Stimulated activated naive CD8-positive, alpha-beta T cell treated with anti-CD3 and anti-CD28 coated beads, Interleukin-15, amount 100 ng/mL, for 72 hours (primary cell): ENCODE data around the gene GRIN2D.
"Not testable (repeated sequence)": the region's sequence is repeated elsewhere in the genome, so short reads cannot be mapped to it uniquely, and the experiment has no call there.

Source experiments
- ATAC-seq: fragments of 150-1000 bp; cut with Tn5 transposase; 2 replicates; pipeline ENCODE4 v1.10.0; 2021; ENCODE audit warnings: mild to moderate bottlenecking, moderate library complexity
- DNase-seq, 2 donors: peaks; one replicate each; pipeline ENCODE4 v3.0.0; 2021 to 2022
- H3K27ac Mint-ChIP-seq, 2 donors: one replicate each; pipeline ENCODE4 v1.8.0; 2022; ENCODE audit warnings: mild to moderate bottlenecking in 2 of 2, mixed read lengths in 2 of 2, moderate library complexity in 2 of 2
- H3K27me3 Mint-ChIP-seq: one replicate; pipeline ENCODE4 v1.8.0; 2022; ENCODE audit warnings: mixed read lengths
- H3K4me1 Mint-ChIP-seq: one replicate; pipeline ENCODE4 v1.8.0; 2022; ENCODE audit warnings: mild to moderate bottlenecking, mixed read lengths
- H3K4me3 Mint-ChIP-seq, 2 donors: one replicate each; pipeline ENCODE4 v1.8.0; 2022; ENCODE audit warnings: mild to moderate bottlenecking in 2 of 2, mixed read lengths in 2 of 2, moderate library complexity in 1 of 2
- H3K9me3 Mint-ChIP-seq, 2 donors: one replicate each; pipeline ENCODE4 v1.8.0; 2022; ENCODE audit warnings: mixed read lengths in 2 of 2

The GRIN2D gene

DNA sequence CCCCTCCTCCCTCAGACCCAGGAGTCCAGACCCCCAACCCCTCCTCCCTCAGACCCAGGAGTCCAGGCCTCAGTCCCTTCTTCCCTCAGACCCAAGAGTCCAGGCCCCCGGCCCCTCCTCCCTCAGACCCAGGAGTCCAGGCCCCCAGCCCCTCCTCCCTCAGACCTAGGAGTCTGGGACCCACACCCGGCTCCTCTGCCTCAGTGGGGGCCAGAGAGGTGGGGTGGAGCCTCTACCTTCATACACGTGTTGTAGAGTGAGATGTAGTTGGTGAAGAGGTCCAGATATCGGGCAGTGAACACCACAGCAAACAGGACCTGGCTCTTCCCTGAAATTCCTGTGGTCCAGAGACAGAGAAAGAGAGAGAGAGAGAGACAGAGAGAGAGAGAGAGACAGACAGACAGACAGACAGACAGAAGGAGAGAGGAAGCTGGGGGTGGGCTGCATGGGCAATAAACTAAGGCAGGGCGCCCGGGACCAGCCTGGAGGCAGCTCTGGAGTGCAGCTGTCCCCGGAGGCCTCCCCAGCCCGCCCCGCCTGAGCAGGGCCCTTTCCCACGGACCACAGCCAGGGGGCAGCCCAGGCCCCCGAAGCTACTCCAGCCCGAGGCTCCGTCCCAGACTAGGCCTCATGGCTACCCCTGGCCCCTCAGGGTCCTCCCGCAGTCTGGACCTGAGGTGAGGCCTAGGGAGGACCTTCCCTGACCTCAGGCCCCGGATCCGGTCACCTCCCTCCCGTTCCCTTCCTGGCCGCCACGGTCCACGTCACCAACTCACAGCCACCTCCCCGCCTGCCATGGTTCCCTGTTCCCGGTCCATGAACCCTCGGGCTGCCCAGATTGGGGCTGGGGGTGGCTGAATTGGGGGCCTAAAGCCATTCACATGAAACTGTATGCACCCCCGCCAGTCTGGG, 3.0 kb upstream of the GRIN2D start:
- peak; percentile 80 for ATAC-seq
- Mint-ChIP-seq H3K4me1 (peaks cover 58% of the 10 kb centered on the region), H3K27me3 (peaks cover 33% of the 10 kb centered on the region), H3K9me3 (no peaks in the 10 kb centered on the region), H3K27ac (peak overlapping the region; percentile 97 to 98), H3K4me3 (peak overlapping the region; percentile 96 to 99)
- DNase-seq = peak; percentile 67 to 73

DNA sequence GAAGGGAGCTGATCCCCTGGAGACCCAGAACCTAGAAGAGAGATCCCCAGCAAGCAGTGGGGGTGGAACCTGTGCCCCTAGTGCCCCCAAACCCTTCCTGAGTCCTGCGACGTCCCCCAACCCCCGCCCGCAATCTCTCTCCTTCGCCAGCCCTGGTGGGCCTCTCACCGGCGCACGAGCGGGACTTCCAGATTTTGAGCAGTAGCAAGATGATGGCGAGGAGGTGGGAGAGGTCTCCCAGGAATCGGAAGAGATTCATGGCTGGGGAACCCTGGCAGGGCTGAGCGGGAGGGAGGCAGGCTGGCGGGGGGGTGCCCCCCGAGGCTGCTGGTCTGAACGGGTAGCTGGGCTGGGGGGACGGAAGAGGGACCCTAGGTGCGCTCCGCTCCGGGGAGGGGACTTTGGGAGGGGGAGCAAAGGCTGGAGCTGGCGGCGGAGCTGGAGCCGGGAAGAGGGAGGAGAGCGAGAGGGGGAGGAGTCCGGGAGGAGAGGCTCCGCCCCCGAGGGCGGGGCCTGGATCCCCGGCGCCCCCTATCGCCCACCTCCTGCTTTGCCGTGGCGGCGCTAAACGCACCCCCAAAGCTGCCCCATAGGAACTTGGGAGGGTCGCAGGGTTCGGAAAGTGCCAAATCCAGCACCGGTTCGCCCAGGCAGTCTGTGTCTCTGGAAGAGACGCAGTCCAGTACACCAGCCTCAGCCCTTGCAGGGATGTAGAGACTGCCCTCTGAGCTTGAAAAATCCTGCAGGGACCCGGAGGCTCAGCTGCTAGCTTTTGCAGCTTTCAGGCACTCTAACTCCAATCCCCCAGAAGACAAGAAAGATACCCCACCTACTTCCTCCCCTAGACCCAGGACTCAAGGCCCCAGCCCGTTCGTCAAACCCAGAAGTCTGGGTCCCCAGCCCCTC, 2.1 kb upstream of the GRIN2D start, which contains the start of gene KDELR1:
KDELR1 (minus strand) TSS at position 452 of the 906 bp plus-strand sequence; CDS start at position 259, 193 bp downstream.
- ATAC-seq = peak; percentile 71
- H3K4me1 Mint-ChIP-seq = peaks cover 67% of the 10 kb centered on the region
- H3K4me3 Mint-ChIP-seq = peak within 1 kb of the TSS; percentile 96 to 99
- H3K9me3 Mint-ChIP-seq = no peaks in the 10 kb centered on the region
- peak; percentile 79 to 83 for DNase-seq
- H3K27ac Mint-ChIP-seq = peak within 1 kb of the TSS; percentile 97 to 98
- H3K27me3 Mint-ChIP-seq = peaks cover 42% of the 10 kb centered on the region

DNA sequence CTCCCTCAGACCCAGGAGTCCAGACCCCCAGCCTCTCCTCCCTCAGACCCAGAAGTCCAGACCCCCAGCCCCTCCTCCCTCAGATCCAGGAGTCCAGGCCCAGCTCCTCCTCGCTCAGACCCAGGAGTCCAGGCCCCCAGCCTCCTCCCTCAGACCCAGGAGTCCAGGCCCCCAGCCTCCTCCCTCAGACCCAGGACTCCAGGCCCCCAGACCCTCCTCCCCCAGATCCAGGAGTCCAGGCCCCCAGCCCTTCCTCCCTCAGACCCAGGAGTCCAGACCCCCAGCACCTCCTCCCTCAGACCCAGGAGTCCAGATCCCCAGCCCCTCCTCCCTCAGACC, 1.5 kb upstream of the GRIN2D start:
- DNase-seq, ATAC-seq, H3K9me3 Mint-ChIP-seq, H3K27ac Mint-ChIP-seq: not testable (repeated sequence)
- Mint-ChIP-seq H3K4me1 (peaks cover 68% of the 10 kb centered on the region), H3K27me3 (peaks cover 48% of the 10 kb centered on the region), H3K4me3 (peak overlapping the region; percentile 96 to 99)

DNA sequence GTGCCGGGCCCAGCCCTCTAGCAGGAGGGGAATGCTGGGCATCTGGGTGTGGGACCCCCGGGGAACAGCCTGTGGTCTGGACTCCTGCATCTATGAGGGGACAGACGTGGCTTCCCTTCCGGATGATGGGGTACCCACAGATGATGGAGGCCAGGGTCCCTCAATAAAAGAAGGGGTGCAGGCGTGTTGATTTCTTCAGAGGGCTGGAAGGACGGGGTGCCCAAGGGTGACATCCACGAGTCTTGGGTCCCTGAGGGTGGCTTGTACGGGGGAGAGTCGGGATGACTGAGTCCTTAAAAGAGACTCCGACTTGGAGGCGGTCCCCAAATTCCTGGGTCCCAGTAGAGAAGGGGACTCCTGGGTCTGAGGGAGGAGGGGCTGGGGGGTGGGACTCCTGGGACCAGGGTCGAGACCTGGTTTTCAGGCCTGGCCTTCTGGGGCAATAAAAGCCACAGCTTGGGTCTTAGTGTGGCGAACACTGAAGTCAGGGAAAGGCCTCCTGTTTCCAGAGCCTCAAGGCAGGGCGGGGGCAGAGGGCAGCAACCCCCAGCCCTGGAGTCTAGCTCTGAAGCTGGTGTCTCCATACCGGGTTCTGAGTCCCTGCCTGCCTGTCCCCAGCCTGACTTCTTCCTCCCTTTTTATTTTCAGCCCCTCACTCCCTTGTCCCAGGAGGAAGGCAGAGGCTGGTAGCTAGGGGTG, 459 bp upstream of the GRIN2D start:
- H3K27ac Mint-ChIP-seq = peak overlapping the region; percentile 29 to 64
- DNase-seq = no peak
- peak overlapping the region; percentile 11 to 53 for H3K4me3 Mint-ChIP-seq
- peaks cover 77% of the 10 kb centered on the region for H3K4me1 Mint-ChIP-seq
- no peak for ATAC-seq
- H3K27me3 Mint-ChIP-seq = peaks cover 58% of the 10 kb centered on the region
- H3K9me3 Mint-ChIP-seq = no peaks in the 10 kb centered on the region

DNA sequence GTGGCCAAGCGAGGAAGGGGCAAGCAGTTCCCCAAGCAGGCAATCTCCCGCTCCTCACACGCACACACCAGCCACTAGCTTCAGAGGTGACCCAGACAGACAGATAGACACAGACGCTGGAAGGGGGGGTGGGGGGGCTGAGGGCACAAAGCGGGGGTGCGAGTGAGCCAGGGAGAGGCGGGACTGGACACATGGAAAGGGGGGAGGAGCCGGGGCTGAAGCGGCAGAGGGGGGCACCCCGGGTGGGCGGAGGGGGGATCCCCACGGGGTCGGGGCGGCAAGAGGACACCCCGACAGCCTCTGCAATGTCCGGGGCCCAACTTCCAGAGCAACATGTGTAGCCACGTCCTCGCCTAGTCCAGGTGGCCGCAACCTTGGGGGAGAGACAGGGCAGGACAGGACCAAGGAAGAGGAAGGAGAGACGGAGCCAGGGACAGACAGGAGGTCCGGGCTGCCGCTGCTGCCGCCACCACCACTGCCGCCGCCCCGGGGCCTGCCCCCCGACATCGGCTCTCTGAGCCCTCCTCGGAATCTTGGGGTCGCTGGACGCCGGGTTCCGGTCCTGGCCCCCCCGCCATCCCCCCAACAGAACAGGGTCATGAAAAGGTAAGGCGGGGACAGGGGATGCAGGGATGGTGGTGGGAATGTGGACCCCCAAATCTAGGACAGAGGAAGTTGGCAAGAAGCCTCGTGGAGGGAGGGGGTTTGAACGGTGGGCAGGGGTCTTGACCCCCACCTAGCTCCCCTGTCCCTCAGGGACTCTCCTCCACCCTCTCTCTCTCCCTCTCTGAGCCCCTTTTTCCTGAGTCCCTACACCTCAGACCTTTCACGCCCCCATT, 1.1 kb downstream of the GRIN2D start:
- H3K4me3 Mint-ChIP-seq = peak overlapping the region; percentile 58 to 68
- ATAC-seq (no peak), DNase-seq (no peak)
- no peak overlapping the region for H3K27ac Mint-ChIP-seq
- peaks cover 60% of the 10 kb centered on the region for H3K27me3 Mint-ChIP-seq
- H3K9me3 Mint-ChIP-seq = peaks cover 0 to 3% of the 10 kb centered on the region in 2 donors
- peaks cover 78% of the 10 kb centered on the region for H3K4me1 Mint-ChIP-seq

DNA sequence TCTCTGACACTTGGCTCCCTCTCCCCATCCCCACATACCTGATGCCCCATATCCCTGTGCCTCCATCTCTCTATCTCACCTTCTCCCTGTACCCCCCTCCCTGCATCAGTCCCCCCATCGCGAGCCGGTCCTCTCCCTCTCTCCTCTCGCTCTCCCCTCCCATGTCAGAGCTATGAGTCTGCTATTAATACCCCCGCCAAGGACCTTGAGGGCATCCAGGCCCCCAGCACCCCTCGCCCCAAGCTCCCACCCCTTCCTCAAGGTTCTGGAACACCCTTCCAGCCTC, 1.6 kb downstream of the GRIN2D start:
- Mint-ChIP-seq H3K27me3 (peaks cover 60% of the 10 kb centered on the region), H3K9me3 (peaks cover 0 to 4% of the 10 kb centered on the region in 2 donors), H3K4me3 (peak overlapping the region in 1 of 2 donors; percentile 68), H3K4me1 (peaks cover 82% of the 10 kb centered on the region), H3K27ac (no peak overlapping the region)
- DNase-seq (no peak), ATAC-seq (no peak)

DNA sequence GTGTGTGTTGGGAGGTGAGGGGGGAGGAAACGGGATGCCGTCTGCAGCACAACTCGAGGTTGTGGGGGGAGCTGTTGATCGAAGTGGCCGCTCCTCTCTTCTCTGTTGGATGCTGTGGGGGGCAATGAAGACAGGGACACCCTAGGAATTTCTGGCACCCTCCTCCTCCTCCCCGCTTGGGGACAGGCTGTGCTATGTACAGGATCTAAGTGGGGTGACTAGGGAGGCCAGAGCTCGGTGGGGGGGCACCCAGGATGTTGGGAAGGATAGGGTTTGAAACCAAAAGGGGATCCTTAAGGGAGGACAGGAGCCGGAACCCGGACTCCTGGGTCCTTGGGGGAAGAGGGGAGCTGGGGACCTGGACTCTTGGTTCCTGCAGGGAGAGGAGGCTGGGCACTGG, 2.0 kb downstream of the GRIN2D start:
- DNase-seq (no peak), ATAC-seq (no peak)
- H3K4me3 Mint-ChIP-seq = peak overlapping the region in 1 of 2 donors; percentile 6
- H3K9me3 Mint-ChIP-seq = peaks cover 0 to 4% of the 10 kb centered on the region in 2 donors
- H3K27me3 Mint-ChIP-seq = peaks cover 60% of the 10 kb centered on the region
- peaks cover 78% of the 10 kb centered on the region for H3K4me1 Mint-ChIP-seq
- no peak overlapping the region for H3K27ac Mint-ChIP-seq

DNA sequence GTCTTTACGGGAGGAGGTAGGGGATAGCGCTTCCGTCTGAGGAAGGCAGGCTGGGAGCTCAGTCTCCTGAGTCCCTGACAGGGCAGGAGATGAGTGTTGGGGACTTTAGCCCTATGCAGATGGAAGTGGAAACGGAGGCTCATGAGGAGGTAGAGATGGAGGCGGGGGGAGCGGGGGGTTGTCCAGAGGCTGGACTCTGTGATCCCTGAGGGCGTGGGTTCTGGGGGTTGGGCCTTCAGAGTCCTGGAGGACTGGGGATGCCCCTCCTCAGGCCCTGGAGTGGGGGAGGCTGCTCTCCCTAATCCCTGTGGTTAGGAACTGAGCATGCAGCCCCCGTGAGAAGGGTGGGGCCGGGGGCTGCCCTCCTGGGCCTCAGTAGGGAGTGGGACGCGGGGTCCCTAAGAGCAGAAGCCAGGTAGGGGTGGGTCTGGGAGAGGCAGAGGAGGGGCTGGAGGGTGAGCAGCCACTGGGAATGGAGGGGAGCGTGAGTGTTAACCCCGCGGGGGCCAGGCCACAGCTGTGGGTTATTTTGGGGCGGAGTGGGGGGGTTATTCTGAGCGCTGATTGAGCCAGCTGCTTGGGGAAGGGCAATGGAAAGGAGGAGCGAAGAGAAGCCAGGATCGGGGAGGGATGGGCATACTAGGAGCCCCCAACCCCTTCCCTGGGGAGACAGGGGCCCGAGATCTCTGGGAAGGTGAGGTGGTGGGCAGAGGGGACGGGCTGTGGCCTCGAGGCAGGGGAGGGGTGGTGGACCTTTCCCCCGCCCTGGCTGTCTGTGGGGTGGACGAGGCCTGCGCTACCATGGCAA, 2.8 kb downstream of the GRIN2D start:
- no peak overlapping the region for H3K4me3 Mint-ChIP-seq
- H3K27me3 Mint-ChIP-seq = peaks cover 60% of the 10 kb centered on the region
- ATAC-seq (no peak), DNase-seq (no peak)
- H3K4me1 Mint-ChIP-seq = peaks cover 77% of the 10 kb centered on the region
- no peak overlapping the region for H3K27ac Mint-ChIP-seq
- peaks cover 0 to 4% of the 10 kb centered on the region in 2 donors for H3K9me3 Mint-ChIP-seq

DNA sequence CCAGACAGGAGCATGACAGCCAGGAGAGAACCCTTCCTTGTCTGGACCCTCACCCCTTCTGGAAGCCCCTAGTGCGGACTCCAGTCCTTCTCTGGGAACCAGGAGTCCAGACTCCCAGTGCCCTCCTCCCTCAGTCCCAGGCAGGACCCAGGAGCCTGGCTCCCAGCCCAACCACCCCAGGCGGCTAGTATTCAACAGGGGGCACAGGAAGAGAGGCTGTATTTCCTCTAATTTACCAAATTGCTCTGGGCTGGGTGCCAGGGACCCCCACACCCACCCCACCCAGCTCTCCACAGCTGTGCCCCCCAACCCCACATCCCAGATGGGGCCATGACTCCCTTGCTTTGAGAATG, 3.3 kb downstream of the GRIN2D start:
- ATAC-seq = no peak
- peaks cover 0 to 4% of the 10 kb centered on the region in 2 donors for H3K9me3 Mint-ChIP-seq
- no peak overlapping the region for H3K4me3 Mint-ChIP-seq
- H3K27me3 Mint-ChIP-seq = peaks cover 60% of the 10 kb centered on the region
- H3K4me1 Mint-ChIP-seq = peaks cover 72% of the 10 kb centered on the region
- DNase-seq = no peak
- no peak overlapping the region for H3K27ac Mint-ChIP-seq

DNA sequence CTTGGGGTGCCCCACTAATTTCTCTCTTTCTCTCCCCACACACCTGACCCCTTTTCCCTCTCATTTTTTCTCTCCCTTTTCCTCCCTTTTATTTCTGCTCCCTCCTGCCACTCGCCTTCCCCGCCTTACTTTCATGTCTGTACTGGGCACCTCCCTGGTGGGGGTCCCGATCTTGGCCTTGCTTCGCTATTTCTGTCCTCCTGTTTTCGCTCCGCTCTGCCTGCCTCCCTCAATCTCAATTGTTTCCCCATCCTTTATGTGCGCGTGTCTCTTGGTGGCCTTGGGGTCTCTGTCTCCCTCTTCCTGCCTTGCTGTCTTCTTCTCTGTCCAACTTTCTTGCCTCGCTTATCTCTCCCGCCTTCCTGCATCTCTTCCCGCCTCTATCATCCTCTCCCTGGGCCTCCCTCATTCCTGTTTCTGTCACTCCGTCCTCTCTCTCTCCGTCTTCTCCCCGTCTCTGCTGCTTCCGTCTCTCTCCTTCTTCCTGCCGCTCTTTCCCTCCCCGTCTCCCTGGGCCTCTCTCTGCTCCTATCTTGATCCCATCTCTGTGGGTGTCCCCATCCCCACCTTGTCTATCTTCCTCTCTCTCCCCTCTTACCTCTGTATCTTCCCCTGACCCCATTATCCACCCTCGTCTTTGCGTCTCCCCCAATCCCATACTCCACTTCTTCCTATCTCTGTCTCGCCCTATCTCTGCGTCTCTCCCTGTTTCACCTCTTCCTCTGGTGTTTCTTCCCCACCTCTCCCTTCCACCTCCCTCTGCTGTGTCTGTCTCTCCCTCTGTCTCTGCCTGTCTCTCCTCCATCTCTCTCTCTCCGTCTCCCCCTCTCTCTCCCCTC, 4.0 kb downstream of the GRIN2D start:
- peaks cover 0 to 4% of the 10 kb centered on the region in 2 donors for H3K9me3 Mint-ChIP-seq
- no peak for DNase-seq
- H3K4me3 Mint-ChIP-seq = peak overlapping the region; percentile 87 to 91
- H3K27me3 Mint-ChIP-seq = peaks cover 57% of the 10 kb centered on the region
- peak overlapping the region; percentile 90 to 96 for H3K27ac Mint-ChIP-seq
- peaks cover 67% of the 10 kb centered on the region for H3K4me1 Mint-ChIP-seq
- ATAC-seq = no peak

DNA sequence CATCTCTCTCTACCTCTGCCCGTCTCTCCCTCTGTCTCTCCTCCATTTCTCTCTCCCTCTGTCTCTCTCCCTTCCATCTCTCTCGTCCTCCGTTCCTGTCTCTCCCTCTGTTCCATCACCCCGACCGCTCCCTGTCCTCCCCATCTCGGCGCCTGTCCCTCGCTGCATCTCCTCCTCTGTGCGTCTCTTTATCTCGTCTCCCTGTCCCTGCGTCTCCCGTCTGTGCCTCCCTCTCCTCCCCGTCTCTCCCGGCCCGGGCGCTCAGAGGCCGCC, 4.6 kb downstream of the GRIN2D start:
- ATAC-seq = no peak
- H3K4me1 Mint-ChIP-seq = peaks cover 61% of the 10 kb centered on the region
- H3K27ac Mint-ChIP-seq = peak overlapping the region; percentile 90 to 96
- no peak for DNase-seq
- peaks cover 0 to 4% of the 10 kb centered on the region in 2 donors for H3K9me3 Mint-ChIP-seq
- H3K4me3 Mint-ChIP-seq = peak overlapping the region; percentile 87 to 91
- H3K27me3 Mint-ChIP-seq = peaks cover 52% of the 10 kb centered on the region

DNA sequence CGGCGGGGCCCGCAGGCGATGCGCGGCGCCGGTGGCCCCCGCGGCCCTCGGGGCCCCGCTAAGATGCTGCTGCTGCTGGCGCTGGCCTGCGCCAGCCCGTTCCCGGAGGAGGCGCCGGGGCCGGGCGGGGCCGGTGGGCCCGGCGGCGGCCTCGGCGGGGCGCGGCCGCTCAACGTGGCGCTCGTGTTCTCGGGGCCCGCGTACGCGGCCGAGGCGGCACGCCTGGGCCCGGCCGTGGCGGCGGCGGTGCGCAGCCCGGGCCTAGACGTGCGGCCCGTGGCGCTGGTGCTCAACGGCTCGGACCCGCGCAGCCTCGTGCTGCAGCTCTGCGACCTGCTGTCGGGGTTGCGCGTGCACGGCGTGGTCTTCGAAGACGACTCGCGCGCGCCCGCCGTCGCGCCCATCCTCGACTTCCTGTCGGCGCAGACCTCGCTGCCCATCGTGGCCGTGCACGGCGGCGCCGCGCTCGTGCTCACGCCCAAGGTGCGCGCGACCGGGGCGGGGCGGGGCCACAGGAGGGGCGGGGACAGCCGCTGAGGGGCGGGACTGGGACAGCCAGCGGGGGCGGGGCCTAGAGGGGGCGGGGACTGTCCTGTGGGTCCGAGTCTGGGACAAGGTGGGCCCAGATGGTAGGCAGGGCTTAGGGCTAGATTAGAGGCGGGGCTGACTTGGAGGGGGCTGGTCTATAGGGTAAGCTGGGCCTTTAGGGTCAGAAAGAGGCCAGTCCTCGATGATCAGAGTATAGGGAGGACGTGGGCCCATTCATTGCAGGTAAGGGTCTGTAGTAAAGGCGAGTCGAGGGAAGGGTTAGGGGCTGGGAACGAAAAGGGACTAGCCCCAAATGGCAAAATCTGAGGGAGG, 5.1 kb downstream of the GRIN2D start:
- H3K4me1 Mint-ChIP-seq = peaks cover 60% of the 10 kb centered on the region
- peaks cover 46% of the 10 kb centered on the region for H3K27me3 Mint-ChIP-seq

More for the DNA sequence above, 5.1 kb downstream of the GRIN2D start:
- ATAC-seq (peak; percentile 81), DNase-seq (peak; percentile 91 to 92)
- Mint-ChIP-seq H3K4me3 (peak overlapping the region; percentile 87 to 91), H3K9me3 (peaks cover 0 to 4% of the 10 kb centered on the region in 2 donors), H3K27ac (peak overlapping the region in 1 of 2 donors; percentile 30)
